Testis (tissue), 3 donors: ENCODE data around the gene CHD1. TPM values are rescaled to one million over a fixed set of nuclear protein-coding genes. Genes with fewer than 3 reads are reported as not detected.

Experiments
- DNase-seq: peaks from one replicate; pipeline ENCODE4 v3.0.0-alpha.2; 2019
- H3K27ac ChIP-seq, 2 donors: fragments of 200-600 bp; sonication (generic); one replicate each; pipeline ENCODE4 v1.5.1; 2019
- H3K27me3 ChIP-seq: fragments of 200-600 bp; sonication (generic); one replicate; pipeline ENCODE4 v1.5.1; 2019
- H3K36me3 ChIP-seq: fragments of 200-600 bp; sonication (generic); one replicate; pipeline ENCODE4 v1.5.1; 2017; ENCODE audit warnings: low read depth; ENCODE audit errors: missing control alignments
- H3K4me1 ChIP-seq: fragments of 200-600 bp; sonication (generic); one replicate; pipeline ENCODE4 v1.5.1; 2019
- H3K4me3 ChIP-seq, 2 donors: fragments of 200-600 bp; sonication (generic); one replicate each; pipeline ENCODE4 v1.5.1; 2017 to 2019
- H3K9me3 ChIP-seq: fragments of 200-600 bp; sonication (generic); one replicate; pipeline ENCODE4 v1.5.1; 2017
- CTCF ChIP-seq, 3 experiments: fragments of 450-650 bp in 2 of 3; fragments of 200-600 bp in 1 of 3; sonication (generic) in 1 of 3; IDR thresholded peaks; one replicate each; pipeline ENCODE4 v1.5.1; 2016 to 2019; ENCODE audit warnings: antibody characterized with exemption in 3 of 3, mild to moderate bottlenecking in 2 of 3, moderate library complexity in 1 of 3
- POLR2A ChIP-seq: fragments of 450-650 bp; IDR thresholded peaks from one replicate; pipeline ENCODE4 v1.6.1; 2017; ENCODE audit warnings: antibody characterized with exemption, mild to moderate bottlenecking, moderate library complexity
- WGBS, 2 donors: methylation state at CpG; one replicate each; pipeline ENCODE4 v1.1.5; 2018; 5-methylcytosine and 5-hydroxymethylcytosine counted together
- intact Hi-C: fragments of 100-400 bp; cut with DNase I; formaldehyde crosslinking; loops from one replicate; pipeline ENCODE4 v1.15.1; 2023; ENCODE audit warnings: low total_unique reads
- polyA plus RNA-seq: library from polyadenylated mRNA; stranded (reverse); fragments of 350-450 nt; fragmentation: Illumina TruSeq; extraction: RNeasy Lipid Tissue Mini Kit (QIAGEN cat#74804); gene quantifications from one replicate; pipeline ENCODE4 v1.2.3, GENCODE V29; 2014; ENCODE audit warnings: low read depth, low replicate concordance; ENCODE audit not compliant: insufficient read depth
- total RNA-seq, 2 donors: library from RNA; depleted of rRNA; stranded (reverse); fragments of >200 nt; gene quantifications; one replicate each; pipeline ENCODE4 v1.2.3, GENCODE V29; 2016

CHD1 gene
- total and polyA plus RNA-seq, 3 donors from 2014 or later = 23.7 to 117 (median 104) TPM

GRCh38 chr5:98907951-98908350 lies 20.9 kb downstream of the CHD1 start:
- Histone ChIP-seq H3K4me1 (no peaks in the 10 kb centered on the region), H3K9me3 (no peaks in the 10 kb centered on the region), H3K27ac (no peak overlapping the region), H3K4me3 (no peak overlapping the region), H3K27me3 (no peaks in the 10 kb centered on the region), H3K36me3 (no peaks in the 10 kb centered on the region)
- WGBS, 2 donors = 41 to 54% methylated on average over 1 of the region's 1 CpG
- intact Hi-C loops = loop anchor here (5.0 kb wide), 1 partner anchor 124 kb away; no protein-coding TSS in a partner anchor
- TF ChIP-seq CTCF (IDR thresholded peaks at IDR 0.05) (no peak), POLR2A (no peak)
- no peak for DNase-seq

GRCh38 chr5:98906756-98907355 lies 22.0 kb downstream of the CHD1 start:
- H3K4me1 ChIP-seq = no peaks in the 10 kb centered on the region
- H3K27ac ChIP-seq = no peak overlapping the region
- H3K4me3 ChIP-seq = no peak overlapping the region
- 86 to 89% methylated on average over 3 of the region's 3 CpGs for WGBS, 2 donors
- intact Hi-C loops = loop anchor here (5.0 kb wide), 1 partner anchor 125 kb away; no protein-coding TSS in a partner anchor
- TF ChIP-seq POLR2A (no peak), CTCF (IDR thresholded peaks at IDR 0.05) (no peak)
- no peaks in the 10 kb centered on the region for H3K36me3 ChIP-seq
- no peaks in the 10 kb centered on the region for H3K9me3 ChIP-seq
- no peaks in the 10 kb centered on the region for H3K27me3 ChIP-seq
- DNase-seq = no peak

GRCh38 chr5:98905857-98906688 lies 22.7 kb downstream of the CHD1 start:
- DNase-seq = no peak
- H3K36me3 ChIP-seq = no peaks in the 10 kb centered on the region
- 72 to 80% methylated on average over 3 of the region's 3 CpGs for WGBS, 2 donors
- peak; percentile 53 to 72 (median 59) for TF ChIP-seq CTCF (IDR thresholded peaks at IDR 0.05)
- TF ChIP-seq POLR2A = no peak
- H3K4me1 ChIP-seq = no peaks in the 10 kb centered on the region
- no peak overlapping the region for H3K27ac ChIP-seq
- no peak overlapping the region for H3K4me3 ChIP-seq
- no peaks in the 10 kb centered on the region for H3K27me3 ChIP-seq
- no peaks in the 10 kb centered on the region for H3K9me3 ChIP-seq
- intact Hi-C loops = loop anchor here (5.0 kb wide), 1 partner anchor 126 kb away; no protein-coding TSS in a partner anchor

- Histone ChIP-seq H3K4me3 (no peak overlapping the region), H3K36me3 (no peaks in the 10 kb centered on the region), H3K27ac (no peak overlapping the region), H3K27me3 (no peaks in the 10 kb centered on the region), H3K4me1 (no peaks in the 10 kb centered on the region), H3K9me3 (no peaks in the 10 kb centered on the region)
- WGBS, 2 donors = 86 to 88% methylated on average over 6 of the region's 6 CpGs
- DNase-seq = no peak
- TF ChIP-seq CTCF (IDR thresholded peaks at IDR 0.05) (no peak), POLR2A (no peak)
- intact Hi-C loops = loop anchor here (5.0 kb wide), 1 partner anchor 128 kb away; no protein-coding TSS in a partner anchor
These were observed 24.0 kb downstream of the CHD1 start for GRCh38 chr5:98904780-98905179.
